HepG2 (cell line): ENCODE measurements around the gene PRSS38. TPM values are rescaled to one million over a fixed set of nuclear protein-coding genes. Genes with fewer than 3 reads are reported as not detected.

Experiments
- ARNT ChIP-seq: fragments of 450-650 bp; IDR thresholded peaks from 2 replicates; pipeline ENCODE4 v1.6.1; 2017
- CCDC6 ChIP-seq: sonication (generic); formaldehyde crosslinking; IDR thresholded peaks from 2 replicates; pipeline ENCODE4 v1.8.1; 2022; ENCODE audit warnings: mild to moderate bottlenecking, missing genetic modification reagents, moderate library complexity
- FOXA3 ChIP-seq: IDR thresholded peaks from 2 replicates; pipeline ENCODE4 v1.6.1; 2016; ENCODE audit warnings: missing genetic modification reagents, missing compliant biosample characterization
- GPN1 ChIP-seq: sonication (generic); formaldehyde crosslinking; IDR thresholded peaks from 2 replicates; pipeline ENCODE4 v1.5.1; 2020; ENCODE audit warnings: missing genetic modification reagents, borderline replicate concordance
- TEAD2 ChIP-seq: sonication (generic); formaldehyde crosslinking; IDR thresholded peaks from 2 replicates; pipeline ENCODE4 v1.9.0; 2021; ENCODE audit warnings: missing genetic modification reagents
- ZNF382 ChIP-seq: sonication (generic); formaldehyde crosslinking; IDR thresholded peaks from 2 replicates; pipeline ENCODE4 v1.5.0; 2020; ENCODE audit warnings: missing genetic modification reagents, mild to moderate bottlenecking, borderline replicate concordance
- polyA plus RNA-seq, 8 experiments: library from polyadenylated mRNA; depleted of rRNA in 3 of 8; stranded (reverse) in 7 of 8; unstranded in 1 of 8; fragments of >200 nt; fragmentation: Illumina TruSeq in 4 of 8; extraction: Trizol in 4 of 8; gene quantifications; 2 replicates each; pipeline versions ENCODE4 v1.2.1 to v1.2.3, GENCODE V29; 2011 to 2016; ENCODE audit warnings: low read depth in 4 of 8, missing spikeins in 1 of 8, mixed read lengths in 1 of 8; ENCODE audit not compliant: insufficient read depth in 1 of 8
- total RNA-seq, 5 experiments: library from RNA; depleted of rRNA; stranded (reverse); fragments of >200 nt; fragmentation: Illumina TruSeq; extraction: Trizol; gene quantifications; 2 replicates each; pipeline ENCODE4 v1.2.3, GENCODE V29; 2016; ENCODE audit warnings: low read depth in 1 of 5
- TF ChIP-seq, protein P1 (sequence below): sonication (generic); formaldehyde crosslinking; IDR thresholded peaks from 2 replicates; pipeline ENCODE4 v1.4.0; 2020; ENCODE audit warnings: missing genetic modification reagents
- TF ChIP-seq, protein P2 (sequence below): sonication (generic); formaldehyde crosslinking; IDR thresholded peaks from 2 replicates; pipeline ENCODE4 v1.4.0; 2020; ENCODE audit warnings: missing genetic modification reagents
- TF ChIP-seq, protein P3 (sequence below): sonication (generic); formaldehyde crosslinking; conservative IDR thresholded peaks from 2 replicates; pipeline ENCODE4 v1.8.0; 2022; ENCODE audit warnings: low read depth, missing genetic modification reagents
- TF ChIP-seq, protein P4 (sequence below), 2 experiments: fragments of 450-650 bp in 1 of 2; sonication (generic) in 1 of 2; formaldehyde crosslinking in 1 of 2; IDR thresholded peaks; 2 replicates each; pipeline versions ENCODE4 v1.6.1 to v1.8.0; 2016 to 2022; ENCODE audit warnings: antibody characterized with exemption in 1 of 2, mild to moderate bottlenecking in 1 of 2, missing genetic modification reagents in 1 of 2

The PRSS38 gene
- total and polyA plus RNA-seq, 2 of the 13 experiments (the other 11 are each of a cell fraction or from before 2014, with no cell fraction given), result not detected

DNA sequence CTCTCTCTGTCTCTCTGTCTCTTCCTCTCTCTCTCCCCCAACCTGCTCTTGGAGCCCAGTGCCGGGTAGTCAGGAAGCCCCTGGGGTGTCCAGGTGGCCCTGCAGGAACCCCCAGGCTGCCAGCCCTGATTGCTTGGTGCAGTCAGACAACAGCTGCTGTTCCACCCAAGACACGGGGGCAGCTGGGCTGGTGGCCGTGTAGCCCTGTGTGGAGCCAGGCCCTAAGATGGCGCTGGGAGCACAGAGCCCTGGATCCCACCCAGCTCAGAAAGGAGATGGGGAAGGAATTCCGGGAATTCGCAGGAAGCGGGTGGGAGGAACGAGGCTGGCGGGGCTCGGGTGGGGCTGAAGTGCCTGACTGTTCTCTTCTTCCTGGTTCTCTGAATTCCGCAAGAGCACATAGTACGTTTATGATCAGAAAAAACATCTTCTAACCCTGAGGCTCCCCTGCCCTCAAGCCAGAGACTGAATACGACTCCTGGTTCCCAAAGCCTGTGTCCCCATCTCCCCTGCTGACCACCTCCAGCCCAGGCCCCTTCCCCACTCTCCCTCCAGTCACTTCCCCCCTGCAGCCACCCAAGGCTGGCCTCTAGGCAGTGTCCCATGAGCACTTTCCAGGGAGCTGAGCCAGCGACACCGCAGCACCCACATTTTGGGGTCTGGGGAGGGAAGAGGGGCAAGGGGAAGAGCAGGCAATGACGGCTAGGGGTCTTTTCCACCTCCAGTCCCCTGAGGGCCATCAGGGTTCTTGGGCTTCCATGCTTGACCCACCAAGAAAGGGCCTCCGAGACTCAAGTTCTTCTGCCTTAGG lies 77.2 kb downstream of the PRSS38 start (continued):
- TF ChIP-seq, protein P1, sequence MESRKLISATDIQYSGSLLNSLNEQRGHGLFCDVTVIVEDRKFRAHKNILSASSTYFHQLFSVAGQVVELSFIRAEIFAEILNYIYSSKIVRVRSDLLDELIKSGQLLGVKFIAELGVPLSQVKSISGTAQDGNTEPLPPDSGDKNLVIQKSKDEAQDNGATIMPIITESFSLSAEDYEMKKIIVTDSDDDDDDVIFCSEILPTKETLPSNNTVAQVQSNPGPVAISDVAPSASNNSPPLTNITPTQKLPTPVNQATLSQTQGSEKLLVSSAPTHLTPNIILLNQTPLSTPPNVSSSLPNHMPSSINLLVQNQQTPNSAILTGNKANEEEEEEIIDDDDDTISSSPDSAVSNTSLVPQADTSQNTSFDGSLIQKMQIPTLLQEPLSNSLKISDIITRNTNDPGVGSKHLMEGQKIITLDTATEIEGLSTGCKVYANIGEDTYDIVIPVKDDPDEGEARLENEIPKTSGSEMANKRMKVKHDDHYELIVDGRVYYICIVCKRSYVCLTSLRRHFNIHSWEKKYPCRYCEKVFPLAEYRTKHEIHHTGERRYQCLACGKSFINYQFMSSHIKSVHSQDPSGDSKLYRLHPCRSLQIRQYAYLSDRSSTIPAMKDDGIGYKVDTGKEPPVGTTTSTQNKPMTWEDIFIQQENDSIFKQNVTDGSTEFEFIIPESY, result no peak
- TF ChIP-seq, protein P2, sequence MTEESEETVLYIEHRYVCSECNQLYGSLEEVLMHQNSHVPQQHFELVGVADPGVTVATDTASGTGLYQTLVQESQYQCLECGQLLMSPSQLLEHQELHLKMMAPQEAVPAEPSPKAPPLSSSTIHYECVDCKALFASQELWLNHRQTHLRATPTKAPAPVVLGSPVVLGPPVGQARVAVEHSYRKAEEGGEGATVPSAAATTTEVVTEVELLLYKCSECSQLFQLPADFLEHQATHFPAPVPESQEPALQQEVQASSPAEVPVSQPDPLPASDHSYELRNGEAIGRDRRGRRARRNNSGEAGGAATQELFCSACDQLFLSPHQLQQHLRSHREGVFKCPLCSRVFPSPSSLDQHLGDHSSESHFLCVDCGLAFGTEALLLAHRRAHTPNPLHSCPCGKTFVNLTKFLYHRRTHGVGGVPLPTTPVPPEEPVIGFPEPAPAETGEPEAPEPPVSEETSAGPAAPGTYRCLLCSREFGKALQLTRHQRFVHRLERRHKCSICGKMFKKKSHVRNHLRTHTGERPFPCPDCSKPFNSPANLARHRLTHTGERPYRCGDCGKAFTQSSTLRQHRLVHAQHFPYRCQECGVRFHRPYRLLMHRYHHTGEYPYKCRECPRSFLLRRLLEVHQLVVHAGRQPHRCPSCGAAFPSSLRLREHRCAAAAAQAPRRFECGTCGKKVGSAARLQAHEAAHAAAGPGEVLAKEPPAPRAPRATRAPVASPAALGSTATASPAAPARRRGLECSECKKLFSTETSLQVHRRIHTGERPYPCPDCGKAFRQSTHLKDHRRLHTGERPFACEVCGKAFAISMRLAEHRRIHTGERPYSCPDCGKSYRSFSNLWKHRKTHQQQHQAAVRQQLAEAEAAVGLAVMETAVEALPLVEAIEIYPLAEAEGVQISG (CRISPR knock-in tag), result no peak
- TF ChIP-seq CCDC6, result no peak
- TF ChIP-seq, protein P3, sequence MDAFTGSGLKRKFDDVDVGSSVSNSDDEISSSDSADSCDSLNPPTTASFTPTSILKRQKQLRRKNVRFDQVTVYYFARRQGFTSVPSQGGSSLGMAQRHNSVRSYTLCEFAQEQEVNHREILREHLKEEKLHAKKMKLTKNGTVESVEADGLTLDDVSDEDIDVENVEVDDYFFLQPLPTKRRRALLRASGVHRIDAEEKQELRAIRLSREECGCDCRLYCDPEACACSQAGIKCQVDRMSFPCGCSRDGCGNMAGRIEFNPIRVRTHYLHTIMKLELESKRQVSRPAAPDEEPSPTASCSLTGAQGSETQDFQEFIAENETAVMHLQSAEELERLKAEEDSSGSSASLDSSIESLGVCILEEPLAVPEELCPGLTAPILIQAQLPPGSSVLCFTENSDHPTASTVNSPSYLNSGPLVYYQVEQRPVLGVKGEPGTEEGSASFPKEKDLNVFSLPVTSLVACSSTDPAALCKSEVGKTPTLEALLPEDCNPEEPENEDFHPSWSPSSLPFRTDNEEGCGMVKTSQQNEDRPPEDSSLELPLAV (CRISPR knock-in tag), result no peak
- TF ChIP-seq FOXA3 (CRISPR knock-in tag), result no peak
- TF ChIP-seq, protein P4, sequence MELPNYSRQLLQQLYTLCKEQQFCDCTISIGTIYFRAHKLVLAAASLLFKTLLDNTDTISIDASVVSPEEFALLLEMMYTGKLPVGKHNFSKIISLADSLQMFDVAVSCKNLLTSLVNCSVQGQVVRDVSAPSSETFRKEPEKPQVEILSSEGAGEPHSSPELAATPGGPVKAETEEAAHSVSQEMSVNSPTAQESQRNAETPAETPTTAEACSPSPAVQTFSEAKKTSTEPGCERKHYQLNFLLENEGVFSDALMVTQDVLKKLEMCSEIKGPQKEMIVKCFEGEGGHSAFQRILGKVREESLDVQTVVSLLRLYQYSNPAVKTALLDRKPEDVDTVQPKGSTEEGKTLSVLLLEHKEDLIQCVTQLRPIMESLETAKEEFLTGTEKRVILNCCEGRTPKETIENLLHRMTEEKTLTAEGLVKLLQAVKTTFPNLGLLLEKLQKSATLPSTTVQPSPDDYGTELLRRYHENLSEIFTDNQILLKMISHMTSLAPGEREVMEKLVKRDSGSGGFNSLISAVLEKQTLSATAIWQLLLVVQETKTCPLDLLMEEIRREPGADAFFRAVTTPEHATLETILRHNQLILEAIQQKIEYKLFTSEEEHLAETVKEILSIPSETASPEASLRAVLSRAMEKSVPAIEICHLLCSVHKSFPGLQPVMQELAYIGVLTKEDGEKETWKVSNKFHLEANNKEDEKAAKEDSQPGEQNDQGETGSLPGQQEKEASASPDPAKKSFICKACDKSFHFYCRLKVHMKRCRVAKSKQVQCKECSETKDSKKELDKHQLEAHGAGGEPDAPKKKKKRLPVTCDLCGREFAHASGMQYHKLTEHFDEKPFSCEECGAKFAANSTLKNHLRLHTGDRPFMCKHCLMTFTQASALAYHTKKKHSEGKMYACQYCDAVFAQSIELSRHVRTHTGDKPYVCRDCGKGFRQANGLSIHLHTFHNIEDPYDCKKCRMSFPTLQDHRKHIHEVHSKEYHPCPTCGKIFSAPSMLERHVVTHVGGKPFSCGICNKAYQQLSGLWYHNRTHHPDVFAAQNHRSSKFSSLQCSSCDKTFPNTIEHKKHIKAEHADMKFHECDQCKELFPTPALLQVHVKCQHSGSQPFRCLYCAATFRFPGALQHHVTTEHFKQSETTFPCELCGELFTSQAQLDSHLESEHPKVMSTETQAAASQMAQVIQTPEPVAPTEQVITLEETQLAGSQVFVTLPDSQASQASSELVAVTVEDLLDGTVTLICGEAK (IDR thresholded peaks at IDR 0.05), result no peak
- TF ChIP-seq, protein P4 (CRISPR knock-in tag; IDR thresholded peaks at IDR 0.05), result no peak
- no peak for TF ChIP-seq ZNF382 (CRISPR knock-in tag)
- TF ChIP-seq GPN1 (CRISPR knock-in tag), result no peak
- TF ChIP-seq ARNT, result no peak
- TF ChIP-seq TEAD2 (CRISPR knock-in tag), result no peak
